CD14-positive monocyte (primary cell): ENCODE results near the gene JDP2. TPM values are rescaled to one million over a fixed set of nuclear protein-coding genes. Genes with fewer than 3 reads are reported as not detected.

Experiments
- DNase-seq, 3 donors: peaks; one replicate each; pipeline ENCODE4 v3.0.0-alpha.2; 2011 to 2022
- H2AFZ ChIP-seq: 2 replicates; pipeline ENCODE4 v1.6.0; 2012; ENCODE audit warnings: mild to moderate bottlenecking, low read depth, low read length, inconsistent platforms; ENCODE audit not compliant: insufficient read depth, poor library complexity, severe bottlenecking
- H3K27ac ChIP-seq, 2 donors: 1 replicate in 1 of 2; 2 replicates in 1 of 2; pipeline ENCODE4 v1.5.1; 2012 to 2013; ENCODE audit warnings: low read length in 2 of 2, control low read depth in 1 of 2, inconsistent platforms in 1 of 2, low read depth in 1 of 2, mild to moderate bottlenecking in 1 of 2
- H3K27me3 ChIP-seq, 2 donors: one replicate each; pipeline versions ENCODE4 v1.6.0 to v1.6.1; 2011 to 2013; ENCODE audit warnings: low read length in 2 of 2; ENCODE audit not compliant: control insufficient read depth in 2 of 2, insufficient read depth in 2 of 2
- H3K36me3 ChIP-seq, 2 donors: replicated peaks in 1 of 2; 1 replicate in 1 of 2; 2 replicates in 1 of 2; pipeline versions ENCODE4 v1.5.1 to v1.6.1; 2012 to 2013; ENCODE audit warnings: low read length in 2 of 2, control low read depth in 1 of 2, inconsistent platforms in 1 of 2, mild to moderate bottlenecking in 1 of 2; ENCODE audit not compliant: insufficient read depth in 2 of 2, control insufficient read depth in 1 of 2
- H3K4me1 ChIP-seq, 2 donors: 1 replicate in 1 of 2; 2 replicates in 1 of 2; pipeline versions ENCODE4 v1.5.1 to v1.6.1; 2012 to 2013; ENCODE audit warnings: low read length in 2 of 2, control low read depth in 1 of 2, inconsistent platforms in 1 of 2, mild to moderate bottlenecking in 1 of 2, moderate library complexity in 1 of 2; ENCODE audit not compliant: insufficient read depth in 2 of 2, control insufficient read depth in 1 of 2
- H3K4me2 ChIP-seq: replicated peaks from 2 replicates; pipeline ENCODE3; 2012; ENCODE audit warnings: low read length, moderate library complexity, mild to moderate bottlenecking; ENCODE audit not compliant: poor library complexity, severe bottlenecking; ENCODE audit errors: extremely low read depth
- H3K4me3 ChIP-seq, 3 experiments: fragments of 200-600 bp in 1 of 3; sonication (generic) in 1 of 3; replicated peaks in 1 of 3; 1 replicate in 2 of 3; 2 replicates in 1 of 3; pipeline ENCODE4 v1.5.1; 2011 to 2013; ENCODE audit warnings: low read length in 3 of 3, mild to moderate bottlenecking in 3 of 3, control low read depth in 2 of 3, low read depth in 2 of 3, inconsistent platforms in 1 of 3, moderate library complexity in 1 of 3
- H3K79me2 ChIP-seq: 2 replicates; pipeline ENCODE4 v1.6.0; 2012; ENCODE audit warnings: mild to moderate bottlenecking, control low read depth, inconsistent platforms, low read length, moderate library complexity; ENCODE audit not compliant: insufficient read depth
- H3K9ac ChIP-seq: 2 replicates; pipeline ENCODE4 v1.6.0; 2017; ENCODE audit warnings: low read length, mild to moderate bottlenecking; ENCODE audit not compliant: insufficient read depth, poor library complexity, severe bottlenecking
- H3K9me3 ChIP-seq, 2 donors: replicated peaks in 1 of 2; 1 replicate in 1 of 2; 2 replicates in 1 of 2; pipeline versions ENCODE4 v1.5.1 to v1.6.1; 2012 to 2013; ENCODE audit warnings: low read length in 2 of 2, control low read depth in 1 of 2; ENCODE audit not compliant: control insufficient read depth in 1 of 2, insufficient read depth in 1 of 2
- H4K20me1 ChIP-seq: 2 replicates; pipeline ENCODE4 v1.6.0; 2012; ENCODE audit warnings: mild to moderate bottlenecking, low read length, control low read depth, moderate library complexity; ENCODE audit not compliant: insufficient read depth
- H3K27ac Mint-ChIP-seq, 7 donors: one replicate each; pipeline ENCODE4 v1.8.0; 2020; ENCODE audit warnings: mild to moderate bottlenecking in 7 of 7, mixed read lengths in 7 of 7, moderate library complexity in 6 of 7, inconsistent platforms in 2 of 7
- H3K27me3 Mint-ChIP-seq, 3 donors: one replicate each; pipeline ENCODE4 v1.8.0; 2021 to 2022; ENCODE audit warnings: low read depth in 3 of 3, mild to moderate bottlenecking in 3 of 3, mixed read lengths in 3 of 3, moderate library complexity in 3 of 3, inconsistent platforms in 1 of 3
- H3K36me3 Mint-ChIP-seq, 2 donors: one replicate each; pipeline ENCODE4 v1.8.0; 2020; ENCODE audit warnings: mixed read lengths in 2 of 2, inconsistent platforms in 1 of 2, mild to moderate bottlenecking in 1 of 2
- H3K4me1 Mint-ChIP-seq: one replicate; pipeline ENCODE4 v1.8.0; 2020; ENCODE audit warnings: mild to moderate bottlenecking, mixed read lengths
- H3K4me3 Mint-ChIP-seq, 2 donors: one replicate each; pipeline ENCODE4 v1.8.0; 2020; ENCODE audit warnings: mild to moderate bottlenecking in 2 of 2, mixed read lengths in 2 of 2, moderate library complexity in 1 of 2
- H3K9me3 Mint-ChIP-seq, 7 donors: one replicate each; pipeline ENCODE4 v1.8.0; 2020 to 2022; ENCODE audit warnings: mixed read lengths in 7 of 7, mild to moderate bottlenecking in 6 of 7, moderate library complexity in 6 of 7, inconsistent platforms in 2 of 7
- WGBS: methylation state at CpG from one replicate; pipeline ENCODE4 v1.1.5; 2013; ENCODE audit warnings: missing lambda C conversion rate; ENCODE audit not compliant: insufficient coverage; 5-methylcytosine and 5-hydroxymethylcytosine counted together
- intact Hi-C, 2 donors: fragments of 100-400 bp; cut with micrococcal nuclease; formaldehyde crosslinking; loops; one replicate each; pipeline versions ENCODE4 v1.15.0 to v1.15.1; 2023
- polyA plus RNA-seq, 3 donors: library from polyadenylated mRNA; depleted of rRNA in 1 of 3; unstranded in 2 of 3; stranded (reverse) in 1 of 3; fragments of 300-500 nt in 2 of 3; fragments of >200 nt in 1 of 3; fragmentation: Illumina TruSeq in 2 of 3; gene quantifications; 1 replicate in 2 of 3; 2 replicates in 1 of 3; pipeline ENCODE4 v1.2.3, GENCODE V29; 2012 to 2021
- TF ChIP-seq, protein P1 (sequence below): fragments of 200-600 bp; IDR thresholded peaks from one replicate; pipeline ENCODE4 v1.8.0; 2022; ENCODE audit warnings: antibody characterized with exemption, mild to moderate bottlenecking

The JDP2 gene
- polyA plus RNA-seq, 3 donors, result 3.5 to 69.2 (median 14.2) TPM

DNA sequence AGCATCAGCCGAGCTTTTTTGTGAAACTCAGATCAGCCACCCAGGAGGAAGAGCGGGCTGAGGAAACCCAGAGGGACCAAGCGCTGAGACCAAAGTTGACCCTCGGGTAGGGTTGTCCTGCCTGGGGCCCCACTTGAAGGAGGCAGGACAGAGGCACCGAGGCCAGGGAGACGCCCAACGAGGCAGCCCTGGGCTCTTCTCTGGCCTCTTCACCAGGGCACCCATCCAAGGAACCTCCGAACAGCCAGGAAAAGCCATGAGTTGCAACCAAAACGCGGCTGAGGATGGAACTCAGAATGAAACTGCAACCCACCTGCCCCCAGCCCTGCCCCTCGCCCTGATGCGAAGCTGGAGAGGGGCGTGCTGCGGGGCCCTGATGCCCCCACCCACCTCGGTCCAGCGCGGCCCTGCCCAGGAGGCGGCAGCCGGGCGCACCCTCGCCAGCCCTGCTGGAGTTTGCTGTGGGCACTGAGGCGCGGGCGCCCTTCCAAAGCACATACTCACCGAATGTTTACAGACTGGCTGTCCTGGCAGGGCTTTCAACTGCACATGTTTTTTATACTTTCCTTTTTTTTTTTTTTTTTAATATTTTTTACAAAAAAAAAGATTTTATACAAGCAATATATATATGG, 41.9 kb downstream of the JDP2 start:
- Histone ChIP-seq H3K9me3 (no peaks in the 10 kb centered on the region), H4K20me1 (peaks cover 93% of the 10 kb centered on the region), H3K4me1 (no peaks in the 10 kb centered on the region), H3K27me3 (no peaks in the 10 kb centered on the region), H3K27ac (no peak overlapping the region), H3K9ac (no peak overlapping the region), H3K4me2 (no peak overlapping the region), H3K79me2 (peaks cover 26% of the 10 kb centered on the region), H3K4me3 (no peak overlapping the region), H3K36me3 (peaks cover 84 to 99% of the 10 kb centered on the region in 2 donors), H2AFZ (no peak overlapping the region)
- Mint-ChIP-seq H3K4me3 (no peak overlapping the region), H3K27me3 (peaks cover 0 to 2% (median 0%) of the 10 kb centered on the region in 3 donors), H3K36me3 (peaks cover 86 to 93% of the 10 kb centered on the region in 2 donors), H3K4me1 (no peaks in the 10 kb centered on the region), H3K27ac (peak overlapping the region in 1 of 7 donors; percentile 77), H3K9me3 (no peaks in the 10 kb centered on the region)
- 97% methylated on average over 16 of the region's 25 CpGs for WGBS
- no peak for DNase-seq
- TF ChIP-seq, protein P1, sequence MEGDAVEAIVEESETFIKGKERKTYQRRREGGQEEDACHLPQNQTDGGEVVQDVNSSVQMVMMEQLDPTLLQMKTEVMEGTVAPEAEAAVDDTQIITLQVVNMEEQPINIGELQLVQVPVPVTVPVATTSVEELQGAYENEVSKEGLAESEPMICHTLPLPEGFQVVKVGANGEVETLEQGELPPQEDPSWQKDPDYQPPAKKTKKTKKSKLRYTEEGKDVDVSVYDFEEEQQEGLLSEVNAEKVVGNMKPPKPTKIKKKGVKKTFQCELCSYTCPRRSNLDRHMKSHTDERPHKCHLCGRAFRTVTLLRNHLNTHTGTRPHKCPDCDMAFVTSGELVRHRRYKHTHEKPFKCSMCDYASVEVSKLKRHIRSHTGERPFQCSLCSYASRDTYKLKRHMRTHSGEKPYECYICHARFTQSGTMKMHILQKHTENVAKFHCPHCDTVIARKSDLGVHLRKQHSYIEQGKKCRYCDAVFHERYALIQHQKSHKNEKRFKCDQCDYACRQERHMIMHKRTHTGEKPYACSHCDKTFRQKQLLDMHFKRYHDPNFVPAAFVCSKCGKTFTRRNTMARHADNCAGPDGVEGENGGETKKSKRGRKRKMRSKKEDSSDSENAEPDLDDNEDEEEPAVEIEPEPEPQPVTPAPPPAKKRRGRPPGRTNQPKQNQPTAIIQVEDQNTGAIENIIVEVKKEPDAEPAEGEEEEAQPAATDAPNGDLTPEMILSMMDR, result no peak
- intact Hi-C loops, result no loop called here

DNA sequence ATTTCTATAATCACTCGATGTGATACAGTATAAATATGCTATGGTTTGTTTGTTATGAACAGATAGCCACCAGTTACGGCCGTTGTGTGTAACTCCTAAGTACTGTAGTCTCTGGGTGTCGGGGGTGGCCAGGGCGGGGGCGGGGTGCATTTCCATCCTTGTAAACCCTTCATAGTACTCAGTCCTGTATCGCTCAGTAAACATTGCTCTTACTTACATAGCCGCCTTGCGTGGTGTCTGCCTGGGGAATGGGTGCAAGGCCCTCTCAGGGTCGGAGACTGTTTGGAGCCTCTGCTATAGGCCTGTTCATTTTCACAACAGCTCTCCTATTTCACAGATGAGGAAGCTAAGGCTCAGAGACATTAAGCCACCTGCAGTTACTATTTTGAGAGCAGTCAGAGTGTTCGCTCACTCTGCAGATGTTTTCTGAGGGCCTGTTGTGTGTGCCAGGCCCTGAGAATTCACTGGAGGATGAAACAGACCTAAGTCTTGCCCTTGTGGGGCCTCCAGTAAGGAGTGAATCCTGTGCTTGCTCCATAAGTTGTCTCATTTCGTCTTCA, 42.5 kb downstream of the JDP2 start:
- Histone ChIP-seq H3K27ac (no peak overlapping the region), H3K36me3 (peaks cover 81 to 99% of the 10 kb centered on the region in 2 donors), H2AFZ (no peak overlapping the region), H3K27me3 (no peaks in the 10 kb centered on the region), H4K20me1 (peaks cover 87% of the 10 kb centered on the region), H3K9ac (no peak overlapping the region), H3K4me1 (no peaks in the 10 kb centered on the region), H3K4me3 (no peak overlapping the region), H3K79me2 (peaks cover 21% of the 10 kb centered on the region), H3K9me3 (no peaks in the 10 kb centered on the region), H3K4me2 (no peak overlapping the region)
- 93% methylated on average over 5 of the region's 12 CpGs for WGBS
- Mint-ChIP-seq H3K4me3 (no peak overlapping the region), H3K27me3 (peaks cover 0 to 2% (median 0%) of the 10 kb centered on the region in 3 donors), H3K27ac (peak overlapping the region in 1 of 7 donors; percentile 23), H3K36me3 (peaks cover 88 to 95% of the 10 kb centered on the region in 2 donors), H3K9me3 (no peaks in the 10 kb centered on the region), H3K4me1 (no peaks in the 10 kb centered on the region)
- intact Hi-C loops, result no loop called here
- TF ChIP-seq, protein P1, result no peak
- DNase-seq, result no peak
